Measurements from ENCODE around the gene TP53INP2.

Gene TP53INP2

GRCh38 chr20:34747479-34747878 lies 43.3 kb downstream of the TP53INP2 start:
- H3K4me3 ChIP-seq (ENCODE audit: low read depth, low read length) = no peak overlapping the region
- DNase-seq (ENCODE audit: low read depth) = no peak
- TF ChIP-seq, protein P1, sequence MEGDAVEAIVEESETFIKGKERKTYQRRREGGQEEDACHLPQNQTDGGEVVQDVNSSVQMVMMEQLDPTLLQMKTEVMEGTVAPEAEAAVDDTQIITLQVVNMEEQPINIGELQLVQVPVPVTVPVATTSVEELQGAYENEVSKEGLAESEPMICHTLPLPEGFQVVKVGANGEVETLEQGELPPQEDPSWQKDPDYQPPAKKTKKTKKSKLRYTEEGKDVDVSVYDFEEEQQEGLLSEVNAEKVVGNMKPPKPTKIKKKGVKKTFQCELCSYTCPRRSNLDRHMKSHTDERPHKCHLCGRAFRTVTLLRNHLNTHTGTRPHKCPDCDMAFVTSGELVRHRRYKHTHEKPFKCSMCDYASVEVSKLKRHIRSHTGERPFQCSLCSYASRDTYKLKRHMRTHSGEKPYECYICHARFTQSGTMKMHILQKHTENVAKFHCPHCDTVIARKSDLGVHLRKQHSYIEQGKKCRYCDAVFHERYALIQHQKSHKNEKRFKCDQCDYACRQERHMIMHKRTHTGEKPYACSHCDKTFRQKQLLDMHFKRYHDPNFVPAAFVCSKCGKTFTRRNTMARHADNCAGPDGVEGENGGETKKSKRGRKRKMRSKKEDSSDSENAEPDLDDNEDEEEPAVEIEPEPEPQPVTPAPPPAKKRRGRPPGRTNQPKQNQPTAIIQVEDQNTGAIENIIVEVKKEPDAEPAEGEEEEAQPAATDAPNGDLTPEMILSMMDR (IDR thresholded peaks at IDR 0.05; ENCODE audit: low read depth, low read length) = no peak
- no peak for TF ChIP-seq MAX (IDR thresholded peaks at IDR 0.05; ENCODE audit: low read depth, low read length)
- no peak for TF ChIP-seq MYC (IDR thresholded peaks at IDR 0.05; ENCODE audit: low read depth, low read length)
- TF ChIP-seq POLR2A (IDR thresholded peaks at IDR 0.05; ENCODE audit: extremely low read depth, insufficient read length) = no peak

DNA sequence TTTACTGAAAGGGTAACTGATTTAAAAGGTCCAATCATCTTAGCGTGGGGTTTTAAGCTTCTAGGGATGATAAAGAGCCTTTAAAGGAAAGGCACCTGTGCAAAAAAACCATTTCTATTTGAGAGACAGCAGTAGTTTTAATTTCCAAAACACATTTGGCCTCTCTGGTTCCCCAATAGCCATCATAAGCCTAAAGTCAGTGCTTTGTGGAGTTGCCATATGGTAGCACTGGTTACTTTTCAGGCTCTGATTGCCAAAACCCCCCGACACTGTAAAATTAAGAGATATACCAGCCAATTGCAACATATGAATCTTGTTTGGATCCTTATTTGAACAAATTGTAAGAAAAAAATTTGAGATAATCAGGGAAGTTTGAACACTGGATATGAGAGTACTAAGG lies 44.6 kb downstream of the TP53INP2 start:
- TF ChIP-seq MYC (IDR thresholded peaks at IDR 0.05; ENCODE audit: low read depth, low read length) = no peak
- TF ChIP-seq, protein P1 (IDR thresholded peaks at IDR 0.05; ENCODE audit: low read depth, low read length) = no peak
- DNase-seq (ENCODE audit: low read depth) = no peak
- no peak overlapping the region for H3K4me3 ChIP-seq (ENCODE audit: low read depth, low read length)

- TF ChIP-seq POLR2A (IDR thresholded peaks at IDR 0.05; ENCODE audit: extremely low read depth, insufficient read length) = no peak
- H3K4me3 ChIP-seq (ENCODE audit: low read depth, low read length) = no peak overlapping the region
- DNase-seq (ENCODE audit: low read depth) = no peak
These were observed 46.3 kb downstream of the TP53INP2 start for GRCh38 chr20:34750484-34750883.

DNA sequence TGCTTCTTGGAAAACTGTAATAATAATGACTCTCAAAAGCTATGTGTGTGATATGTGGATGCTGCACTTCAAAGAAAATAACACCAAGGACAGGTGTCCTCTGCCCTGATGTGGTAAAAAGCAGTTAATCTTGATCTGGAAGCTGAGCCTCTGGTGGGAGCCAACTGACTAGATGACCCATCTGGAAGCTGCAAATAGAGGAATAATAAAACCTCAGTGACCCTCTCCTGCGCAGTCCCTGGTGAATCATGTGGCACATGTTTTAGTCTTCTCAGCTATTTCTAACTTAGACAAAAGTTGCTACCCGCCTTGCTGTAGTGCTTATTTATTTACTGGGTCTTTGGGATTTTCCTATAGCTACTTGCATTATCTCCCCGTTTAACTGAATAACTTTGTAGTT lies 47.3 kb downstream of the TP53INP2 start:
- no peak for TF ChIP-seq MAX (IDR thresholded peaks at IDR 0.05; ENCODE audit: low read depth, low read length)
- no peak for TF ChIP-seq MYC (IDR thresholded peaks at IDR 0.05; ENCODE audit: low read depth, low read length)
- TF ChIP-seq, protein P1 (IDR thresholded peaks at IDR 0.05; ENCODE audit: low read depth, low read length) = no peak
- no peak for TF ChIP-seq POLR2A (IDR thresholded peaks at IDR 0.05; ENCODE audit: extremely low read depth, insufficient read length)
- no peak for DNase-seq (ENCODE audit: low read depth)
- no peak overlapping the region for H3K4me3 ChIP-seq (ENCODE audit: low read depth, low read length)

GRCh38 chr20:34753706-34754461 lies 49.7 kb downstream of the TP53INP2 start:
- TF ChIP-seq, protein P1 (IDR thresholded peaks at IDR 0.05; ENCODE audit: low read depth, low read length) = no peak
- no peak for TF ChIP-seq MYC (IDR thresholded peaks at IDR 0.05; ENCODE audit: low read depth, low read length)
- DNase-seq (ENCODE audit: low read depth) = no peak
- H3K4me3 ChIP-seq (ENCODE audit: low read depth, low read length) = no peak overlapping the region

DNA sequence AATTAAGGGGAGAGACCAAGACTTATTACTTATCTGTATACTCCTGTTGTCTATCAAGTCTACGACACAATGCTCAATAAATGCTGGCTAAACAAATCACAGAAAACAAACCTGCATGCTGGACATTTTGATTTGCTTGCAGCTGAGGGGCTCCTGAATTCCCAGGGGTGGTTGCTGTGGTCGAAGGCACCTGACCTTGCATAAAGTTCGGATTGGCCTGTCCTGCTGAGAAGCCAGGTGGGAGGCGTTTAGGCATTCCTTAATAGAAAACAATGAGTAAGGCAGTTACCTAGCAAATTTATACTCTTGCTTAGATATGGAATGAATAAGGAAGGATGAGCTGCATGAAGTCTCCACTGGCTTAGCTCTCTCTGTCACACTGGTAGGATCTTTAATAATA lies 50.5 kb downstream of the TP53INP2 start:
- DNase-seq (ENCODE audit: low read depth) = no peak
- H3K4me3 ChIP-seq (ENCODE audit: low read depth, low read length) = no peak overlapping the region
- TF ChIP-seq MYC (IDR thresholded peaks at IDR 0.05; ENCODE audit: low read depth, low read length) (no peak), POLR2A (IDR thresholded peaks at IDR 0.05; ENCODE audit: extremely low read depth, insufficient read length) (no peak), MAX (IDR thresholded peaks at IDR 0.05; ENCODE audit: low read depth, low read length) (no peak)
- TF ChIP-seq, protein P1 (IDR thresholded peaks at IDR 0.05; ENCODE audit: low read depth, low read length) = no peak
